ENCODE results near the gene CDK17.
A peak's percentile ranks its signal among the peaks of the same experiment; 100 is the strongest.
"Not testable (repeated sequence)": the region's sequence is repeated elsewhere in the genome, so short reads cannot be mapped to it uniquely, and the experiment has no call there.

The CDK17 gene

GRCh38 chr12:96343347-96343954, 56.8 kb downstream of the CDK17 start:
- no peak overlapping the region for H4K12ac ChIP-seq (ENCODE audit: low read depth, low read length)
- no peak overlapping the region for H2AK5ac ChIP-seq (ENCODE audit: low read length)
- no peak overlapping the region for H2AFZ ChIP-seq (ENCODE audit: insufficient read depth, low read length, poor library complexity)
- H2BK12ac ChIP-seq (ENCODE audit: low read length): no peak overlapping the region
- no peak overlapping the region for H2BK120ac ChIP-seq (ENCODE audit: insufficient read depth, low read length, poor library complexity)
- H4K91ac ChIP-seq (ENCODE audit: low read depth, low read length): no peak overlapping the region
- H4K8ac ChIP-seq (ENCODE audit: low read depth, low read length): no peak overlapping the region
- no peak overlapping the region for H3K4me2 ChIP-seq (ENCODE audit: low read length)
- no peak overlapping the region for H3K27ac ChIP-seq (ENCODE audit: low read depth, low read length)
- H3K4me3 ChIP-seq (ENCODE audit: low read depth, low read length): no peak overlapping the region
- no peak overlapping the region for H3K4ac ChIP-seq (ENCODE audit: low read depth, low read length)
- H3K79me1 ChIP-seq (ENCODE audit: low read length): no peaks in the 10 kb centered on the region
- no peaks in the 10 kb centered on the region for H3K79me2 ChIP-seq (ENCODE audit: control insufficient read depth, insufficient read depth, low read length, poor library complexity)
- no peak overlapping the region for H3K18ac ChIP-seq (ENCODE audit: low read length)
- no peak overlapping the region for H2BK5ac ChIP-seq (ENCODE audit: low read depth, low read length, poor library complexity)
- no peaks in the 10 kb centered on the region for H3K4me1 ChIP-seq (ENCODE audit: control insufficient read depth in 1 of 2, insufficient read depth in 2 of 2, low read length in 2 of 2)
- no peaks in the 10 kb centered on the region for H3K27me3 ChIP-seq (ENCODE audit: insufficient read depth, low read length)
- no peak overlapping the region for H3K23ac ChIP-seq (ENCODE audit: low read length)
- no peak overlapping the region for H3K9ac ChIP-seq (ENCODE audit: low read length)
- H3K36me3 ChIP-seq (ENCODE audit: control insufficient read depth in 1 of 2, insufficient read depth in 2 of 2, low read length in 2 of 2): no peaks in the 10 kb centered on the region
- no peak overlapping the region for H3K14ac ChIP-seq (ENCODE audit: low read length)
- DNase-seq: no peak
- H3K9me3 ChIP-seq (ENCODE audit: insufficient read depth, low read depth, low read length): peaks cover 3% of the 10 kb centered on the region
- no CpG with 5 or more reads among the region's 3 CpGs for WGBS (ENCODE audit: extremely low coverage, insufficient coverage, insufficient read length)

GRCh38 chr12:96339666-96340065, 60.6 kb downstream of the CDK17 start:
- not testable (repeated sequence) for H4K12ac ChIP-seq (ENCODE audit: low read depth, low read length); H3K23ac ChIP-seq (ENCODE audit: low read length); H2BK120ac ChIP-seq (ENCODE audit: insufficient read depth, low read length, poor library complexity); H3K36me3 ChIP-seq (ENCODE audit: control insufficient read depth in 1 of 2, insufficient read depth in 2 of 2, low read length in 2 of 2); H2AFZ ChIP-seq (ENCODE audit: insufficient read depth, low read length, poor library complexity); H3K4me2 ChIP-seq (ENCODE audit: low read length); H3K4me1 ChIP-seq (ENCODE audit: control insufficient read depth in 1 of 2, insufficient read depth in 2 of 2, low read length in 2 of 2); H2BK5ac ChIP-seq (ENCODE audit: low read depth, low read length, poor library complexity); H3K4me3 ChIP-seq (ENCODE audit: low read depth, low read length); H3K79me1 ChIP-seq (ENCODE audit: low read length); H4K8ac ChIP-seq (ENCODE audit: low read depth, low read length); H3K14ac ChIP-seq (ENCODE audit: low read length); DNase-seq; H2BK12ac ChIP-seq (ENCODE audit: low read length); H4K91ac ChIP-seq (ENCODE audit: low read depth, low read length); H3K27me3 ChIP-seq (ENCODE audit: insufficient read depth, low read length); H3K79me2 ChIP-seq (ENCODE audit: control insufficient read depth, insufficient read depth, low read length, poor library complexity); H3K27ac ChIP-seq (ENCODE audit: low read depth, low read length); H2AK5ac ChIP-seq (ENCODE audit: low read length); H3K9me3 ChIP-seq (ENCODE audit: insufficient read depth, low read depth, low read length); H3K18ac ChIP-seq (ENCODE audit: low read length); H3K9ac ChIP-seq (ENCODE audit: low read length); H3K4ac ChIP-seq (ENCODE audit: low read depth, low read length)
- no CpG with 5 or more reads among the region's 5 CpGs for WGBS (ENCODE audit: extremely low coverage, insufficient coverage, insufficient read length)

GRCh38 chr12:96338852-96339471, 61.3 kb downstream of the CDK17 start:
- Histone ChIP-seq H3K9me3 (ENCODE audit: insufficient read depth, low read depth, low read length) (peaks cover 3% of the 10 kb centered on the region), H3K79me2 (ENCODE audit: control insufficient read depth, insufficient read depth, low read length, poor library complexity) (no peaks in the 10 kb centered on the region), H3K4me3 (ENCODE audit: low read depth, low read length) (no peak overlapping the region), H2BK120ac (ENCODE audit: insufficient read depth, low read length, poor library complexity) (no peak overlapping the region), H3K79me1 (ENCODE audit: low read length) (no peaks in the 10 kb centered on the region), H4K12ac (ENCODE audit: low read depth, low read length) (no peak overlapping the region), H4K8ac (ENCODE audit: low read depth, low read length) (no peak overlapping the region), H2BK5ac (ENCODE audit: low read depth, low read length, poor library complexity) (no peak overlapping the region), H3K36me3 (ENCODE audit: control insufficient read depth in 1 of 2, insufficient read depth in 2 of 2, low read length in 2 of 2) (peaks cover 0 to 2% of the 10 kb centered on the region in 2 experiments), H3K9ac (ENCODE audit: low read length) (no peak overlapping the region), H2BK12ac (ENCODE audit: low read length) (no peak overlapping the region), H3K18ac (ENCODE audit: low read length) (no peak overlapping the region), H3K14ac (ENCODE audit: low read length) (no peak overlapping the region), H3K27me3 (ENCODE audit: insufficient read depth, low read length) (no peaks in the 10 kb centered on the region), H3K23ac (ENCODE audit: low read length) (no peak overlapping the region), H4K91ac (ENCODE audit: low read depth, low read length) (no peak overlapping the region), H3K27ac (ENCODE audit: low read depth, low read length) (no peak overlapping the region), H2AFZ (ENCODE audit: insufficient read depth, low read length, poor library complexity) (no peak overlapping the region), H2AK5ac (ENCODE audit: low read length) (no peak overlapping the region), H3K4me2 (ENCODE audit: low read length) (no peak overlapping the region), H3K4ac (ENCODE audit: low read depth, low read length) (no peak overlapping the region), H3K4me1 (ENCODE audit: control insufficient read depth in 1 of 2, insufficient read depth in 2 of 2, low read length in 2 of 2) (no peaks in the 10 kb centered on the region)
- no CpG with 5 or more reads among the region's 3 CpGs for WGBS (ENCODE audit: extremely low coverage, insufficient coverage, insufficient read length)
- DNase-seq: no peak

GRCh38 chr12:96337953-96338352, 62.3 kb downstream of the CDK17 start:
- Histone ChIP-seq H3K9me3 (ENCODE audit: insufficient read depth, low read depth, low read length) (no peaks in the 10 kb centered on the region), H4K12ac (ENCODE audit: low read depth, low read length) (no peak overlapping the region), H2AK5ac (ENCODE audit: low read length) (no peak overlapping the region), H3K4me2 (ENCODE audit: low read length) (no peak overlapping the region), H3K79me1 (ENCODE audit: low read length) (no peaks in the 10 kb centered on the region), H3K4ac (ENCODE audit: low read depth, low read length) (no peak overlapping the region), H3K4me3 (ENCODE audit: low read depth, low read length) (no peak overlapping the region), H4K8ac (ENCODE audit: low read depth, low read length) (no peak overlapping the region), H3K23ac (ENCODE audit: low read length) (no peak overlapping the region), H3K18ac (ENCODE audit: low read length) (no peak overlapping the region), H3K27ac (ENCODE audit: low read depth, low read length) (no peak overlapping the region), H3K27me3 (ENCODE audit: insufficient read depth, low read length) (no peaks in the 10 kb centered on the region), H3K14ac (ENCODE audit: low read length) (no peak overlapping the region), H3K4me1 (ENCODE audit: control insufficient read depth in 1 of 2, insufficient read depth in 2 of 2, low read length in 2 of 2) (no peaks in the 10 kb centered on the region), H3K9ac (ENCODE audit: low read length) (no peak overlapping the region), H2BK120ac (ENCODE audit: insufficient read depth, low read length, poor library complexity) (no peak overlapping the region), H3K36me3 (ENCODE audit: control insufficient read depth in 1 of 2, insufficient read depth in 2 of 2, low read length in 2 of 2) (peaks cover 0 to 2% of the 10 kb centered on the region in 2 experiments), H3K79me2 (ENCODE audit: control insufficient read depth, insufficient read depth, low read length, poor library complexity) (no peaks in the 10 kb centered on the region), H2BK5ac (ENCODE audit: low read depth, low read length, poor library complexity) (no peak overlapping the region), H2BK12ac (ENCODE audit: low read length) (no peak overlapping the region), H4K91ac (ENCODE audit: low read depth, low read length) (no peak overlapping the region), H2AFZ (ENCODE audit: insufficient read depth, low read length, poor library complexity) (no peak overlapping the region)
- peak in 1 of 2 donors; percentile 22 for DNase-seq

All from trophoblast cell (in vitro differentiated cells and primary cell).